Smooth muscle cell (in vitro differentiated cells): ENCODE measurements around the gene PPP5C. TPM values are rescaled to one million over a fixed set of nuclear protein-coding genes. Genes with fewer than 3 reads are reported as not detected.

Experiments used
- DNase-seq: peaks from one replicate; lab custom pipeline; 2025; ENCODE audit not compliant: unreplicated experiment; lab: John Stamatoyannopoulos, UW
- H2AFZ ChIP-seq: fragments of 200-600 bp; sonication (generic); 2 replicates; pipeline ENCODE4 v1.6.0; 2016; ENCODE audit warnings: antibody characterized with exemption, low read depth, mild to moderate bottlenecking
- H3F3A ChIP-seq: fragments of 200-600 bp; sonication (generic); 2 replicates; pipeline ENCODE4 v1.6.0; 2017; ENCODE audit warnings: antibody characterized with exemption, low read depth
- H3K27ac ChIP-seq: fragments of 200-600 bp; sonication (generic); 2 replicates; pipeline ENCODE4 v1.5.1; 2016; ENCODE audit warnings: low read depth, mild to moderate bottlenecking
- H3K27me3 ChIP-seq: fragments of 200-600 bp; sonication (generic); 2 replicates; pipeline ENCODE4 v1.6.1; 2016; ENCODE audit warnings: low read depth, mild to moderate bottlenecking
- H3K36me3 ChIP-seq: fragments of 200-600 bp; sonication (generic); 2 replicates; pipeline ENCODE4 v1.5.1; 2016; ENCODE audit warnings: low read depth
- H3K4me1 ChIP-seq: fragments of 200-600 bp; sonication (generic); 2 replicates; pipeline ENCODE4 v1.5.1; 2016; ENCODE audit warnings: low read depth
- H3K4me2 ChIP-seq: fragments of 200-600 bp; sonication (generic); 2 replicates; pipeline ENCODE4 v1.6.0; 2016; ENCODE audit warnings: mild to moderate bottlenecking
- H3K4me3 ChIP-seq: fragments of 200-600 bp; sonication (generic); 2 replicates; pipeline ENCODE4 v1.5.1; 2016; ENCODE audit warnings: mild to moderate bottlenecking
- H3K79me2 ChIP-seq: fragments of 200-600 bp; sonication (generic); 2 replicates; pipeline ENCODE4 v1.6.0; 2016; ENCODE audit warnings: low read depth, mild to moderate bottlenecking
- H3K9ac ChIP-seq: fragments of 200-600 bp; sonication (generic); 2 replicates; pipeline ENCODE4 v1.6.0; 2016; ENCODE audit warnings: low read depth
- H3K9me3 ChIP-seq: fragments of 200-600 bp; sonication (generic); replicated peaks from 2 replicates; pipeline ENCODE4 v1.5.1; 2016; ENCODE audit warnings: low read depth
- H4K20me1 ChIP-seq: fragments of 200-600 bp; sonication (generic); 2 replicates; pipeline ENCODE4 v1.6.0; 2016; ENCODE audit warnings: low read depth
- CTCF ChIP-seq: fragments of 200-600 bp; sonication (generic); IDR thresholded peaks from 2 replicates; pipeline ENCODE4 v1.5.1; 2017; ENCODE audit warnings: borderline replicate concordance, mild to moderate bottlenecking, antibody characterized with exemption; ENCODE audit not compliant: insufficient read depth, poor library complexity, severe bottlenecking
- WGBS: methylation state at CpG from one replicate; pipeline ENCODE4 v1.1.7; 2016; ENCODE audit warnings: low lambda C conversion rate; 5-methylcytosine and 5-hydroxymethylcytosine counted together
- polyA plus RNA-seq: library from polyadenylated mRNA; unstranded; fragments of >200 nt; fragmentation: Nextera tagmentation; extraction: Ambion mirVana; gene quantifications from 2 replicates; pipeline ENCODE4 v1.2.1, GENCODE V29; 2016
- total RNA-seq: library from RNA; depleted of rRNA; stranded (reverse); fragments of >200 nt; gene quantifications from 2 replicates; pipeline ENCODE4 v1.2.3, GENCODE V29; 2014

PPP5C gene
- total and polyA plus RNA-seq, 2 experiments from 2014 or later: 44.9 to 57.7 TPM

- Histone ChIP-seq H3K4me1 (peaks cover 27% of the 10 kb centered on the region), H3K27ac (no peak overlapping the region), H3K36me3 (no peaks in the 10 kb centered on the region), H3K4me3 (peak overlapping the region; percentile 92), H3K79me2 (peaks cover 34% of the 10 kb centered on the region), H4K20me1 (peaks cover 55% of the 10 kb centered on the region), H3K9ac (peak overlapping the region; percentile 81), H3K9me3 (no peaks in the 10 kb centered on the region), H3F3A (peaks cover 25% of the 10 kb centered on the region), H2AFZ (no peak overlapping the region), H3K4me2 (peak overlapping the region; percentile 99), H3K27me3 (no peaks in the 10 kb centered on the region)
- no peak for DNase-seq
- no peak for TF ChIP-seq CTCF
- WGBS: 69% methylated on average over 13 of the region's 13 CpGs
Measured at GRCh38 chr19:46411088-46411924, 64.4 kb downstream of the PPP5C start.

GRCh38 chr19:46411925-46412649, 65.2 kb downstream of the PPP5C start:
- H3K27me3 ChIP-seq: no peaks in the 10 kb centered on the region
- H3K9me3 ChIP-seq: no peaks in the 10 kb centered on the region
- peaks cover 34% of the 10 kb centered on the region for H3K79me2 ChIP-seq
- peak overlapping the region; percentile 99 for H3K4me2 ChIP-seq
- H3K36me3 ChIP-seq: no peaks in the 10 kb centered on the region
- H3K27ac ChIP-seq: no peak overlapping the region
- H2AFZ ChIP-seq: no peak overlapping the region
- H3K4me3 ChIP-seq: peak overlapping the region; percentile 92
- no peak for TF ChIP-seq CTCF
- WGBS: 4% methylated on average over 44 of the region's 54 CpGs
- H3K4me1 ChIP-seq: peaks cover 25% of the 10 kb centered on the region
- peaks cover 52% of the 10 kb centered on the region for H4K20me1 ChIP-seq
- H3F3A ChIP-seq: peaks cover 25% of the 10 kb centered on the region
- peak overlapping the region; percentile 81 for H3K9ac ChIP-seq
- no peak for DNase-seq

- Histone ChIP-seq H3K79me2 (peaks cover 34% of the 10 kb centered on the region), H3F3A (peaks cover 25% of the 10 kb centered on the region), H3K36me3 (no peaks in the 10 kb centered on the region), H3K9me3 (no peaks in the 10 kb centered on the region), H3K4me3 (peak overlapping the region; percentile 92), H2AFZ (peak overlapping the region; percentile 73), H3K4me2 (peak overlapping the region; percentile 99), H4K20me1 (peaks cover 48% of the 10 kb centered on the region), H3K4me1 (peaks cover 23% of the 10 kb centered on the region), H3K27ac (peak overlapping the region; percentile 83), H3K27me3 (no peaks in the 10 kb centered on the region), H3K9ac (peak overlapping the region; percentile 81)
- no peak for TF ChIP-seq CTCF
- WGBS: 2% methylated on average over 29 of the region's 29 CpGs
- DNase-seq: no peak
Measured at GRCh38 chr19:46412650-46413261, 65.9 kb downstream of the PPP5C start.
